ENCODE measurements around the gene PSMB1.

GRCh38 chr6:170590725-170591124, 37.6 kb upstream of the PSMB1 start:
- TF ChIP-seq, protein P1, sequence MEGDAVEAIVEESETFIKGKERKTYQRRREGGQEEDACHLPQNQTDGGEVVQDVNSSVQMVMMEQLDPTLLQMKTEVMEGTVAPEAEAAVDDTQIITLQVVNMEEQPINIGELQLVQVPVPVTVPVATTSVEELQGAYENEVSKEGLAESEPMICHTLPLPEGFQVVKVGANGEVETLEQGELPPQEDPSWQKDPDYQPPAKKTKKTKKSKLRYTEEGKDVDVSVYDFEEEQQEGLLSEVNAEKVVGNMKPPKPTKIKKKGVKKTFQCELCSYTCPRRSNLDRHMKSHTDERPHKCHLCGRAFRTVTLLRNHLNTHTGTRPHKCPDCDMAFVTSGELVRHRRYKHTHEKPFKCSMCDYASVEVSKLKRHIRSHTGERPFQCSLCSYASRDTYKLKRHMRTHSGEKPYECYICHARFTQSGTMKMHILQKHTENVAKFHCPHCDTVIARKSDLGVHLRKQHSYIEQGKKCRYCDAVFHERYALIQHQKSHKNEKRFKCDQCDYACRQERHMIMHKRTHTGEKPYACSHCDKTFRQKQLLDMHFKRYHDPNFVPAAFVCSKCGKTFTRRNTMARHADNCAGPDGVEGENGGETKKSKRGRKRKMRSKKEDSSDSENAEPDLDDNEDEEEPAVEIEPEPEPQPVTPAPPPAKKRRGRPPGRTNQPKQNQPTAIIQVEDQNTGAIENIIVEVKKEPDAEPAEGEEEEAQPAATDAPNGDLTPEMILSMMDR (IDR thresholded peaks at IDR 0.05) = no peak
- no peak for TF ChIP-seq EZH2 (IDR thresholded peaks at IDR 0.05; ENCODE audit: borderline replicate concordance, insufficient read depth, low read depth, low read length, poor library complexity, severe bottlenecking)
